ENCODE measurements around the gene ANKH. TPM values are rescaled to one million over a fixed set of nuclear protein-coding genes. Genes with fewer than 3 reads are reported as not detected.

The ANKH gene
- total RNA-seq, 2 donors from 2014 or later = 177 to 205 TPM

DNA sequence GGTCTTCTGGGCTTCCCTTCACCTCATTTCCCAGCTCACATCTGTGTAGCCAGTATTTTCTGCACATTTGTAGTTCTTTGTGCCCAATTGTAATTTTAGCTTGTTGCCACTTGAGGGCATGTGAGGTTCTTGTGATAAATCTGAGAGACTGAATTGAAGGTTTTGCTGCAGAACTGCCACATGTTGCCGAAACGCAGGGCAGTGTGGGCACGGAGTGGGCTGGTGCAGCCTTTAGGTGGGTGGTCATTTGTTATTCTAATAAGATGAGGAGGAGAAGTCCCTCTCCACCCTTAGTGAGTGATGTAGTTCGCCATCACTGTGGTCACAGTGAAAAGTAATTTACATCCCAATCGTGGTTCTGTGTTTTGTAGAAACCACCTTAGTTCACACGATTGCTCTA is 185.8 kb downstream of the ANKH start:
- Histone ChIP-seq H3K4me1 (ENCODE audit: control insufficient read depth in 1 of 2, low read depth in 2 of 2) (peaks cover 9 to 58% of the 10 kb centered on the region in 2 donors), H3K36me3 (peaks cover 26% of the 10 kb centered on the region), H3K27ac (no peak overlapping the region), H3K9me3 (no peaks in the 10 kb centered on the region), H3K4me3 (no peak overlapping the region), H3K27me3 (replicated peaks; ENCODE audit: insufficient read depth) (no peaks in the 10 kb centered on the region)
- ATAC-seq (ENCODE audit: insufficient number of reproducible peaks, low FRiP score, low read depth) (no peak), DNase-seq (ENCODE audit: low spot score) (no peak)
- TF ChIP-seq, protein P1, sequence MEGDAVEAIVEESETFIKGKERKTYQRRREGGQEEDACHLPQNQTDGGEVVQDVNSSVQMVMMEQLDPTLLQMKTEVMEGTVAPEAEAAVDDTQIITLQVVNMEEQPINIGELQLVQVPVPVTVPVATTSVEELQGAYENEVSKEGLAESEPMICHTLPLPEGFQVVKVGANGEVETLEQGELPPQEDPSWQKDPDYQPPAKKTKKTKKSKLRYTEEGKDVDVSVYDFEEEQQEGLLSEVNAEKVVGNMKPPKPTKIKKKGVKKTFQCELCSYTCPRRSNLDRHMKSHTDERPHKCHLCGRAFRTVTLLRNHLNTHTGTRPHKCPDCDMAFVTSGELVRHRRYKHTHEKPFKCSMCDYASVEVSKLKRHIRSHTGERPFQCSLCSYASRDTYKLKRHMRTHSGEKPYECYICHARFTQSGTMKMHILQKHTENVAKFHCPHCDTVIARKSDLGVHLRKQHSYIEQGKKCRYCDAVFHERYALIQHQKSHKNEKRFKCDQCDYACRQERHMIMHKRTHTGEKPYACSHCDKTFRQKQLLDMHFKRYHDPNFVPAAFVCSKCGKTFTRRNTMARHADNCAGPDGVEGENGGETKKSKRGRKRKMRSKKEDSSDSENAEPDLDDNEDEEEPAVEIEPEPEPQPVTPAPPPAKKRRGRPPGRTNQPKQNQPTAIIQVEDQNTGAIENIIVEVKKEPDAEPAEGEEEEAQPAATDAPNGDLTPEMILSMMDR (IDR thresholded peaks at IDR 0.05) = peak; percentile 75

DNA sequence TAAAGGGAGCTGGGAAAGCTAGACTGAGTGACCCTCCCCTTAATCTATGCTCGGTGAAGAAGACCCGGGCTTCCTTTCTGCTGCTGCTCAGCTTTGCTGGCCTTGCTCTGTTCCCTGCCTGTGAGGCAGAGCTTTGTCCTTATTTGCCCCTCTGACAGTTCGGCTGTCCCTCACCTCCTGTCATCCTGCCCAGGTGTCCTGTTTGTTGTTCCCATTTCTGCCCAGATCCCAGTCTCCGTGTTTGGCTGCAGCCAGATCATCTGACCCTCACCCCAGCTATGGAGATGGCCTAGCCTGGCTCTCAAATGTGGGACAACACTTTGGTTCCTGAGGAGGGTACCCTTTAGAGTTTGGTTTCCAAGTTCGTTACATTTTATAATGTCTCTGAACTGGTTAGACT is 186.8 kb downstream of the ANKH start:
- TF ChIP-seq, protein P1 (IDR thresholded peaks at IDR 0.05) = no peak
- Histone ChIP-seq H3K27me3 (replicated peaks; ENCODE audit: insufficient read depth) (no peaks in the 10 kb centered on the region), H3K4me3 (no peak overlapping the region), H3K36me3 (peaks cover 16% of the 10 kb centered on the region), H3K9me3 (no peaks in the 10 kb centered on the region), H3K4me1 (ENCODE audit: control insufficient read depth in 1 of 2, low read depth in 2 of 2) (peaks cover 9 to 65% of the 10 kb centered on the region in 2 donors), H3K27ac (peak overlapping the region; percentile 7 to 29)
- ATAC-seq (ENCODE audit: insufficient number of reproducible peaks, low FRiP score, low read depth) (no peak), DNase-seq (ENCODE audit: low spot score) (no peak)

DNA sequence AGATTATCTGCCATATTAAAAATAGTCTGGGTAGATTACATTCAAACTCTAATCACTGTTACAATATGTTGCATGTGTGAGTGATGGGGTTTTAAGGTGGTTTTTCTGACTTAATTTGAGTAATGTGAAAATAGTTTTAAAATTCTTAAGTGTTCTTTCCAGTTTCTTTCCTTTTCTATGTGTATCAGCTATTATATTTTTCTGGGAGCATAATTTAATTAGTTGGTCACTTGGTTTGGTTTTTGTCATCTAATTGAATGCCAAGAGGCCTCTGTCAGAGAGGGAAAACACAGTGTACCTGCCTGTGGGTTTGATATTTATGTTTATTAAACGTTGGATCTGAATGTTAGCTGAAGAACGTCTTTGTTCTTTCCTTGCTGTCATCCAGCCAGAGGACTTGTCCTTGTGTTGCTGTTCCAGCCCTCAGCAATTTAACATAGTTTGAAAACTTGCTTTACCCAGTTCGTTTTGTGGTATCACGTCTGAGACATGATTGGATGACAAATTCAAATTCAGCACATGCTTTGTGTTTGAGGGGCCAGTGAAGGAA is 187.6 kb downstream of the ANKH start:
- Histone ChIP-seq H3K4me1 (ENCODE audit: control insufficient read depth in 1 of 2, low read depth in 2 of 2) (peaks cover 11 to 70% of the 10 kb centered on the region in 2 donors), H3K36me3 (peaks cover 12% of the 10 kb centered on the region), H3K4me3 (no peak overlapping the region), H3K27ac (peak overlapping the region; percentile 7 to 29), H3K27me3 (replicated peaks; ENCODE audit: insufficient read depth) (no peaks in the 10 kb centered on the region), H3K9me3 (no peaks in the 10 kb centered on the region)
- TF ChIP-seq, protein P1 (IDR thresholded peaks at IDR 0.05) = no peak
- no peak for ATAC-seq (ENCODE audit: insufficient number of reproducible peaks, low FRiP score, low read depth)
- no peak for DNase-seq (ENCODE audit: low spot score)

DNA sequence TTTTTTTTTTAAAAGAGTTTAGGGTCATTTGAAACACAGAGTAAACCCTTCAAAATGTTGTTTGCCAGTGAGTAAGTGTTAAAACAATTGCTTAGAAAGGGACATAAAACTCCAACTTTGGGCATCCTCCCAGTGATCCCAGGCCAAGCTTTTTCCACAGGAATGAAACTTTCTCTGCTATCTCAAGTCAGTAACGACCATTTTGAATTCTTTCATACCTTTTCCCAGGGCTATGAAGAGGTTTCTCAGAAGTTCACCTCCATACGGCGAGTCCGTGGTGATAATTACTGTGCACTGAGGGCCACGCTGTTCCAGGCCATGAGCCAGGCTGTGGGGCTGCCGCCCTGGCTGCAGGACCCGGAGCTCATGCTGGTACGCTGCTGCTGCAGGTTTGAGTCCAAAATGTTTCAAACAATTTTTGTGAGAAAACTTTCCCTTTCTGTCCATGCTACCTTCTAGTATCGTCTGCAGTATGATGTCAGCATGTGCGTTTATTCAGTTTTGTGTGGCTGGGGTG is 190.3 kb downstream of the ANKH start:
- DNase-seq (ENCODE audit: low spot score) = no peak
- H3K27ac ChIP-seq = peak overlapping the region; percentile 45 to 94
- no peaks in the 10 kb centered on the region for H3K9me3 ChIP-seq
- H3K36me3 ChIP-seq = peaks cover 12% of the 10 kb centered on the region
- H3K4me3 ChIP-seq = peak overlapping the region; percentile 27
- no peak for ATAC-seq (ENCODE audit: insufficient number of reproducible peaks, low FRiP score, low read depth)
- no peaks in the 10 kb centered on the region for H3K27me3 ChIP-seq (replicated peaks; ENCODE audit: insufficient read depth)
- H3K4me1 ChIP-seq (ENCODE audit: control insufficient read depth in 1 of 2, low read depth in 2 of 2) = peaks cover 19 to 64% of the 10 kb centered on the region in 2 donors
- TF ChIP-seq, protein P1 (IDR thresholded peaks at IDR 0.05) = no peak

DNA sequence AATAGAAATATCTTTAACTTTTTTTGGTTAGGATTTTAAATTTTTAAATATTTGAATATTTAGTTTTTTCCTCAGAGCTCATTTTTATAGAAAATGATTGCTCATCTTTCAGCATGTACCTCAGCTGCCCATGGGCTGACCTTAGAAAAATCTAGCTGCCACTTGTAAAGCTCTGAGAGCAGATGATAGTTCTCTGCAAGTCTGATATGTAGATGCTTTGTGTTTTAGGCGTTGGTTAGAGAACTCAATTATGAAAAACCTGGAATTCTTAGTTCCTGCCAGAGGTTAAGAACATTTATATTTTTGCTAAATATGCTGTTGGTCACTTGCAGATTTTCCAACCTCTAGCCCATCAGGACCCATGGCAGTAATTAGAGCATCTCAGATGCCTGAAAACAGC is 192.0 kb downstream of the ANKH start:
- Histone ChIP-seq H3K36me3 (peaks cover 12% of the 10 kb centered on the region), H3K9me3 (no peaks in the 10 kb centered on the region), H3K4me1 (ENCODE audit: control insufficient read depth in 1 of 2, low read depth in 2 of 2) (peaks cover 32 to 73% of the 10 kb centered on the region in 2 donors), H3K27ac (peak overlapping the region; percentile 86 to 94), H3K27me3 (replicated peaks; ENCODE audit: insufficient read depth) (no peaks in the 10 kb centered on the region), H3K4me3 (no peak overlapping the region)
- ATAC-seq (ENCODE audit: insufficient number of reproducible peaks, low FRiP score, low read depth) (no peak), DNase-seq (ENCODE audit: low spot score) (no peak)
- TF ChIP-seq, protein P1 (IDR thresholded peaks at IDR 0.05) = no peak
